Hippocampal formation (tissue), 2 donors: Measurements from ENCODE around the gene MUC22.

Source experiments
- DNase-seq, 2 donors: peaks; one replicate each; lab custom pipeline; 2025; lab: John Stamatoyannopoulos, UW

Gene MUC22

GRCh38 chr6:31010393-31011060, at the start of gene MUC22:
Gene MUC22, plus strand, starts transcription at chr6:31010474. Its CDS starts 233 bp downstream, at chr6:31010707.
- no peak for DNase-seq

GRCh38 chr6:30960907-30961673, 49.2 kb upstream of the MUC22 start:
- DNase-seq = no peak

GRCh38 chr6:30962716-30963115, 47.6 kb upstream of the MUC22 start:
- no peak for DNase-seq

GRCh38 chr6:30963641-30964040, 46.6 kb upstream of the MUC22 start:
- no peak for DNase-seq

GRCh38 chr6:30964075-30964474, 46.2 kb upstream of the MUC22 start:
- no peak for DNase-seq

GRCh38 chr6:30965140-30965601, 45.1 kb upstream of the MUC22 start:
- no peak for DNase-seq

- no peak for DNase-seq
Measured at GRCh38 chr6:30966154-30966553, 44.1 kb upstream of the MUC22 start.

- DNase-seq = peak in 1 of 2 donors; percentile 12
Measured at GRCh38 chr6:30969171-30969570, 41.1 kb upstream of the MUC22 start.

- DNase-seq = no peak
Measured at GRCh38 chr6:30970946-30971345, 39.3 kb upstream of the MUC22 start.

GRCh38 chr6:30972816-30973215, 37.5 kb upstream of the MUC22 start:
- no peak for DNase-seq

- DNase-seq = no peak
Measured at GRCh38 chr6:30974490-30975252, 35.6 kb upstream of the MUC22 start.

GRCh38 chr6:30979141-30979540, 31.1 kb upstream of the MUC22 start:
- DNase-seq = no peak

- DNase-seq = no peak
Measured at GRCh38 chr6:30979690-30980089, 30.6 kb upstream of the MUC22 start.

- no peak for DNase-seq
Measured at GRCh38 chr6:30981942-30982772, 28.1 kb upstream of the MUC22 start.

- DNase-seq = no peak
Measured at GRCh38 chr6:30983439-30983838, 26.8 kb upstream of the MUC22 start, which contains the start of gene MUC21. Gene MUC21, plus strand, starts transcription at chr6:30983718. Its CDS starts 241 bp downstream, at chr6:30983959.

GRCh38 chr6:30985490-30985889, 24.8 kb upstream of the MUC22 start:
- DNase-seq = no peak

GRCh38 chr6:30987304-30987703, 23.0 kb upstream of the MUC22 start:
- no peak for DNase-seq

- no peak for DNase-seq
Measured at GRCh38 chr6:30988209-30988825, 22.0 kb upstream of the MUC22 start.

GRCh38 chr6:30990422-30991086, 19.7 kb upstream of the MUC22 start:
- DNase-seq = no peak

GRCh38 chr6:30991891-30992290, 18.4 kb upstream of the MUC22 start:
- no peak for DNase-seq

GRCh38 chr6:30997301-30997700, 13.0 kb upstream of the MUC22 start:
- DNase-seq = no peak
